Measurements from ENCODE around the gene LRRK1. TPM values are rescaled to one million over a fixed set of nuclear protein-coding genes. Genes with fewer than 3 reads are reported as not detected.
"Not testable (repeated sequence)": the region's sequence is repeated elsewhere in the genome, so short reads cannot be mapped to it uniquely, and the experiment has no call there.

LRRK1 gene
- total RNA-seq, 4 donors from 2014 or later: 5.7 to 12.0 (median 10.0) TPM

GRCh38 chr15:101070024-101070423 is 150.9 kb downstream of the LRRK1 start:
- no peak for TF ChIP-seq POLR2A (IDR thresholded peaks at IDR 0.05)
- no peak for TF ChIP-seq CTCF (IDR thresholded peaks at IDR 0.05)
- intact Hi-C loops (cut with DNase I): no loop called here
- H3K27me3 ChIP-seq: no peaks in the 10 kb centered on the region
- no peak overlapping the region for H3K4me3 ChIP-seq
- peaks cover 5 to 37% (median 24%) of the 10 kb centered on the region in 3 donors for H3K4me1 ChIP-seq
- peaks cover 0 to 31% (median 0%) of the 10 kb centered on the region in 3 donors for H3K36me3 ChIP-seq
- WGBS, 2 donors: 76 to 78% methylated on average over 6 of the region's 6 CpGs
- no peaks in the 10 kb centered on the region for H3K9me3 ChIP-seq
- DNase-seq: no peak
- peak overlapping the region; percentile 31 to 78 (median 68) for H3K27ac ChIP-seq

- peak overlapping the region; percentile 31 to 84 (median 70) for H3K27ac ChIP-seq
- no peaks in the 10 kb centered on the region for H3K9me3 ChIP-seq
- peaks cover 0 to 24% (median 0%) of the 10 kb centered on the region in 3 donors for H3K36me3 ChIP-seq
- 35 to 42% methylated on average over 4 of the region's 6 CpGs for WGBS, 2 donors
- no peak for TF ChIP-seq CTCF (IDR thresholded peaks at IDR 0.05)
- no peak for TF ChIP-seq POLR2A (IDR thresholded peaks at IDR 0.05)
- peaks cover 5 to 37% (median 24%) of the 10 kb centered on the region in 3 donors for H3K4me1 ChIP-seq
- intact Hi-C loops (cut with DNase I): no loop called here
- DNase-seq: no peak
- no peaks in the 10 kb centered on the region for H3K27me3 ChIP-seq
- H3K4me3 ChIP-seq: no peak overlapping the region
Observed at GRCh38 chr15:101070502-101071273, 151.5 kb downstream of the LRRK1 start.

GRCh38 chr15:101071651-101072050 is 152.5 kb downstream of the LRRK1 start:
- peaks cover 0 to 15% (median 0%) of the 10 kb centered on the region in 3 donors for H3K36me3 ChIP-seq
- intact Hi-C loops (cut with DNase I): no loop called here
- no peak overlapping the region for H3K4me3 ChIP-seq
- peak overlapping the region in 1 of 4 donors; percentile 84 for H3K27ac ChIP-seq
- TF ChIP-seq POLR2A (IDR thresholded peaks at IDR 0.05) (no peak), CTCF (IDR thresholded peaks at IDR 0.05) (no peak)
- H3K9me3 ChIP-seq: no peaks in the 10 kb centered on the region
- 97% methylated on average over 4 to 8 of the region's 10 CpGs for WGBS, 2 donors
- peaks cover 5 to 37% (median 24%) of the 10 kb centered on the region in 3 donors for H3K4me1 ChIP-seq
- DNase-seq: no peak
- H3K27me3 ChIP-seq: no peaks in the 10 kb centered on the region

GRCh38 chr15:101072235-101072634 is 153.1 kb downstream of the LRRK1 start:
- H3K4me3 ChIP-seq: not testable (repeated sequence)

GRCh38 chr15:101077806-101078668 is 158.9 kb downstream of the LRRK1 start:
- intact Hi-C loops (cut with DNase I); DNase-seq; H3K27ac ChIP-seq; H3K36me3 ChIP-seq; H3K9me3 ChIP-seq; H3K4me1 ChIP-seq; H3K4me3 ChIP-seq; H3K27me3 ChIP-seq: not testable (repeated sequence)
- 77 to 88% methylated on average over 11 to 14 of the region's 15 CpGs for WGBS, 2 donors

More at GRCh38 chr15:101072235-101072634, 153.1 kb downstream of the LRRK1 start:
- WGBS, 2 donors: 82 to 88% methylated on average over 4 of the region's 4 CpGs
- DNase-seq; H3K36me3 ChIP-seq; H3K27ac ChIP-seq; H3K27me3 ChIP-seq; intact Hi-C loops (cut with DNase I); H3K9me3 ChIP-seq: not testable (repeated sequence)
- H3K4me1 ChIP-seq: peaks cover 5 to 35% (median 24%) of the 10 kb centered on the region in 3 donors

Measured in esophagus squamous epithelium (tissue), 5 donors.